ENCODE measurements around the gene STX17.

DNA sequence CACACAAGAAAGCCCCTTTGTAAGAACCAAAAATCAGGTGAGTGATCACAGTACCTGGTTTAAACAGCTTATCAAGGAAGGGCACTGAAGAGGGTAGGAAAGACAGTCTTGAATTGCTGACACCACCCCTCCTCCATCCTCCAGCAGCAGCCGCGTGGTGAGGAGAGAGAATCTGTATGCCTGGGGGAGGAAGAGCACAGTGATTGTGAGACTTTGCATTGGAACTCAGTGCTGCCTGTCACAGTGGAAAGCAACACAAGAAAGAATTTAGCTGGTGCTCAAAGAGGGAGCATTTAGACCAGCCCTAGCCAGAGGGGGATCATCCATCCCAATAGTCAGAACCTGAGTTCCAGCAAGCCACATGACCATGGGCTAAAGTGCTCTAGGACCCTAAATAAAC is 11.6 kb upstream of the STX17 start:
- TF ChIP-seq CTCF (IDR thresholded peaks at IDR 0.05; ENCODE audit: low read depth, low read length) (no peak), POLR2A (IDR thresholded peaks at IDR 0.05; ENCODE audit: extremely low read depth, insufficient read length) (no peak)

Measured in NB4 (cell line).